NCI-H82 treated with DMSO at 0.1 percent for 48 hours (cell line): ENCODE results near the gene COL13A1.

Source experiments
- DNase-seq: peaks from one replicate; lab custom pipeline; 2025; ENCODE audit not compliant: unreplicated experiment; lab: John Stamatoyannopoulos, UW

Gene COL13A1

GRCh38 chr10:69960988-69961880 is 159.5 kb downstream of the COL13A1 start:
- no peak for DNase-seq

- DNase-seq = no peak
Observed at GRCh38 chr10:69961881-69962745, 160.4 kb downstream of the COL13A1 start.

GRCh38 chr10:69962746-69963135 is 161.0 kb downstream of the COL13A1 start:
- DNase-seq = no peak

GRCh38 chr10:69963178-69963834 is 161.6 kb downstream of the COL13A1 start:
- DNase-seq = no peak

GRCh38 chr10:69963835-69964710 is 162.4 kb downstream of the COL13A1 start:
- no peak for DNase-seq

GRCh38 chr10:69965086-69965485 is 163.4 kb downstream of the COL13A1 start:
- no peak for DNase-seq

GRCh38 chr10:69965919-69966662 is 164.4 kb downstream of the COL13A1 start:
- DNase-seq = no peak

- DNase-seq = peak; percentile 0
Observed at GRCh38 chr10:69968830-69969229, 167.1 kb downstream of the COL13A1 start.

- DNase-seq = no peak
Observed at GRCh38 chr10:69969977-69970376, 168.3 kb downstream of the COL13A1 start.

- no peak for DNase-seq
Observed at GRCh38 chr10:69972981-69973397, 171.3 kb downstream of the COL13A1 start.

GRCh38 chr10:69973678-69974077 is 172.0 kb downstream of the COL13A1 start:
- DNase-seq = no peak

- no peak for DNase-seq
Observed at GRCh38 chr10:69974551-69975155, 172.9 kb downstream of the COL13A1 start.

GRCh38 chr10:69976795-69977546 is 175.3 kb downstream of the COL13A1 start:
- no peak for DNase-seq

- DNase-seq = no peak
Observed at GRCh38 chr10:69979174-69979573, 177.5 kb downstream of the COL13A1 start.

- DNase-seq = no peak
Observed at GRCh38 chr10:69980672-69981071, 179.0 kb downstream of the COL13A1 start.

- no peak for DNase-seq
Observed at GRCh38 chr10:69988094-69988493, 186.4 kb downstream of the COL13A1 start.

GRCh38 chr10:69991151-69991550 is 189.4 kb downstream of the COL13A1 start:
- DNase-seq = no peak

GRCh38 chr10:69994262-69994661 is 192.6 kb downstream of the COL13A1 start:
- no peak for DNase-seq

GRCh38 chr10:69996611-69997010 is 194.9 kb downstream of the COL13A1 start:
- no peak for DNase-seq
